HG03342 (cell line): ENCODE measurements around the gene NHS.
"Not testable (repeated sequence)": the region's sequence is repeated elsewhere in the genome, so short reads cannot be mapped to it uniquely, and the experiment has no call there.

Source experiments
- ATAC-seq: cut with Tn5 transposase; IDR thresholded peaks from one replicate; pipeline ENCODE4 v1.9.1; 2021; ENCODE audit warnings: mild to moderate bottlenecking, moderate library complexity; ENCODE audit not compliant: unreplicated experiment

The NHS gene

GRCh38 chrX:17542123-17542522 is 167.1 kb downstream of the NHS start:
- no peak for ATAC-seq

- ATAC-seq = no peak
Observed at GRCh38 chrX:17544821-17545220, 169.8 kb downstream of the NHS start.

- no peak for ATAC-seq
Observed at GRCh38 chrX:17546356-17546755, 171.4 kb downstream of the NHS start.

GRCh38 chrX:17547658-17548057 is 172.7 kb downstream of the NHS start:
- ATAC-seq = peak; percentile 84

- ATAC-seq = no peak
Observed at GRCh38 chrX:17549107-17549651, 174.2 kb downstream of the NHS start.

GRCh38 chrX:17550011-17550410 is 175.0 kb downstream of the NHS start:
- ATAC-seq = no peak

- ATAC-seq = no peak
Observed at GRCh38 chrX:17552044-17552650, 177.1 kb downstream of the NHS start.

GRCh38 chrX:17553469-17553868 is 178.5 kb downstream of the NHS start:
- no peak for ATAC-seq

GRCh38 chrX:17553961-17554482 is 179.0 kb downstream of the NHS start:
- ATAC-seq = no peak

- no peak for ATAC-seq
Observed at GRCh38 chrX:17554914-17555313, 179.9 kb downstream of the NHS start.

- ATAC-seq = no peak
Observed at GRCh38 chrX:17555846-17556245, 180.8 kb downstream of the NHS start.

GRCh38 chrX:17559728-17560379 is 184.9 kb downstream of the NHS start:
- ATAC-seq = no peak

GRCh38 chrX:17560385-17560784 is 185.4 kb downstream of the NHS start:
- no peak for ATAC-seq

GRCh38 chrX:17563076-17563475 is 188.1 kb downstream of the NHS start:
- ATAC-seq = no peak

GRCh38 chrX:17563515-17563914 is 188.5 kb downstream of the NHS start:
- no peak for ATAC-seq

GRCh38 chrX:17564689-17565409 is 189.8 kb downstream of the NHS start:
- no peak for ATAC-seq

- ATAC-seq = no peak
Observed at GRCh38 chrX:17566740-17567139, 191.7 kb downstream of the NHS start.

- ATAC-seq = no peak
Observed at GRCh38 chrX:17567187-17567586, 192.2 kb downstream of the NHS start.

- no peak for ATAC-seq
Observed at GRCh38 chrX:17567821-17568220, 192.8 kb downstream of the NHS start.

- not testable (repeated sequence) for ATAC-seq
Observed at GRCh38 chrX:17568804-17569203, 193.8 kb downstream of the NHS start.

GRCh38 chrX:17579026-17579425 is 204.0 kb downstream of the NHS start:
- ATAC-seq = no peak
